ENCODE data around the gene ZFYVE27. TPM values are rescaled to one million over a fixed set of nuclear protein-coding genes. Genes with fewer than 3 reads are reported as not detected.

Gene ZFYVE27
- polyA plus RNA-seq, 3 donors = 6.2 to 31.1 (median 9.7) TPM

DNA sequence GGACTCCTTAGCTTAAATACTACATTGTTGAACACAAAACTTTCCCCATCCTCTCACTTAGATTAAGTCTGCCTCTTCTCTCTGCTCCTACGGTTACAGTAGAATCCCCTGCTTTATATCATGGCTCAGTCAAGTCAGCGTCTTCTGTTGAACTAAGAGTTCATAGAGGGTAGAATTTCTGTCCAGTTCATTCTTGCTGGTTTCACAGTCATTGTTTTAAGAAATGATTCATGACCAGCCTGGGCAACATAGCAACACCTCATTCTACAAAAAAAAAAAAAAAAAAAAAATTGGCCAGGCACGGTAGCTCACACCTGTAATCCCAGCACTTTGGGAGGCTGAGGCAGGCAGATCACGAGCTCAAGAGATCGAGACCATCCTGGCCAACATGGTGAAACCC is 3.7 kb upstream of the ZFYVE27 start:
- peaks cover 23% of the 10 kb centered on the region for H3K4me1 Mint-ChIP-seq
- peaks cover 2 to 4% of the 10 kb centered on the region in 2 donors for H3K36me3 Mint-ChIP-seq
- H3K27ac Mint-ChIP-seq = no peak overlapping the region
- Histone ChIP-seq H3K27me3 (ENCODE audit: control insufficient read depth in 2 of 2, insufficient read depth in 2 of 2, low read length in 2 of 2) (no peaks in the 10 kb centered on the region), H3K4me3 (replicated peaks in 1 of 3; ENCODE audit: low read depth in 2 of 3, low read length in 3 of 3) (no peak overlapping the region), H4K20me1 (ENCODE audit: insufficient read depth, low read length) (peaks cover 5% of the 10 kb centered on the region), H3K9me3 (replicated peaks in 1 of 2; ENCODE audit: control insufficient read depth in 1 of 2, insufficient read depth in 1 of 2, low read length in 2 of 2) (no peaks in the 10 kb centered on the region), H2AFZ (ENCODE audit: insufficient read depth, low read depth, low read length, poor library complexity, severe bottlenecking) (no peak overlapping the region), H3K4me1 (ENCODE audit: control insufficient read depth in 1 of 2, insufficient read depth in 2 of 2, low read length in 2 of 2) (peaks cover 20 to 24% of the 10 kb centered on the region in 2 donors), H3K36me3 (replicated peaks in 1 of 2; ENCODE audit: control insufficient read depth in 1 of 2, insufficient read depth in 2 of 2, low read length in 2 of 2) (no peaks in the 10 kb centered on the region), H3K27ac (ENCODE audit: low read depth in 1 of 2, low read length in 2 of 2) (no peak overlapping the region), H3K79me2 (ENCODE audit: insufficient read depth, low read length) (peaks cover 11% of the 10 kb centered on the region), H3K4me2 (replicated peaks; ENCODE audit: extremely low read depth, low read length, poor library complexity, severe bottlenecking) (no peak overlapping the region), H3K9ac (ENCODE audit: insufficient read depth, low read length, poor library complexity, severe bottlenecking) (no peak overlapping the region)
- no peak overlapping the region for H3K4me3 Mint-ChIP-seq
- DNase-seq = no peak
- TF ChIP-seq, protein P1, sequence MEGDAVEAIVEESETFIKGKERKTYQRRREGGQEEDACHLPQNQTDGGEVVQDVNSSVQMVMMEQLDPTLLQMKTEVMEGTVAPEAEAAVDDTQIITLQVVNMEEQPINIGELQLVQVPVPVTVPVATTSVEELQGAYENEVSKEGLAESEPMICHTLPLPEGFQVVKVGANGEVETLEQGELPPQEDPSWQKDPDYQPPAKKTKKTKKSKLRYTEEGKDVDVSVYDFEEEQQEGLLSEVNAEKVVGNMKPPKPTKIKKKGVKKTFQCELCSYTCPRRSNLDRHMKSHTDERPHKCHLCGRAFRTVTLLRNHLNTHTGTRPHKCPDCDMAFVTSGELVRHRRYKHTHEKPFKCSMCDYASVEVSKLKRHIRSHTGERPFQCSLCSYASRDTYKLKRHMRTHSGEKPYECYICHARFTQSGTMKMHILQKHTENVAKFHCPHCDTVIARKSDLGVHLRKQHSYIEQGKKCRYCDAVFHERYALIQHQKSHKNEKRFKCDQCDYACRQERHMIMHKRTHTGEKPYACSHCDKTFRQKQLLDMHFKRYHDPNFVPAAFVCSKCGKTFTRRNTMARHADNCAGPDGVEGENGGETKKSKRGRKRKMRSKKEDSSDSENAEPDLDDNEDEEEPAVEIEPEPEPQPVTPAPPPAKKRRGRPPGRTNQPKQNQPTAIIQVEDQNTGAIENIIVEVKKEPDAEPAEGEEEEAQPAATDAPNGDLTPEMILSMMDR (IDR thresholded peaks at IDR 0.05) = no peak
- peaks cover 0 to 3% (median 0%) of the 10 kb centered on the region in 7 donors for H3K9me3 Mint-ChIP-seq
- no CpG with 5 or more reads among the region's 5 CpGs for WGBS (ENCODE audit: insufficient coverage)
- intact Hi-C loops (cut with micrococcal nuclease) = loop anchor here (5.0 to 10.0 kb wide), 2 partner anchors 56 to 158 kb away; partner anchors contain the start of gene ANKRD2 (in 1 of the 2)
- H3K27me3 Mint-ChIP-seq (ENCODE audit: low read depth in 3 of 3) = peaks cover 0 to 3% (median 2%) of the 10 kb centered on the region in 3 donors

GRCh38 chr10:97734021-97734420 is 2.9 kb upstream of the ZFYVE27 start:
- peaks cover 26% of the 10 kb centered on the region for H3K4me1 Mint-ChIP-seq
- Histone ChIP-seq H3K4me1 (ENCODE audit: control insufficient read depth in 1 of 2, insufficient read depth in 2 of 2, low read length in 2 of 2) (peaks cover 20 to 23% of the 10 kb centered on the region in 2 donors), H3K9ac (ENCODE audit: insufficient read depth, low read length, poor library complexity, severe bottlenecking) (no peak overlapping the region), H2AFZ (ENCODE audit: insufficient read depth, low read depth, low read length, poor library complexity, severe bottlenecking) (no peak overlapping the region), H3K27me3 (ENCODE audit: control insufficient read depth in 2 of 2, insufficient read depth in 2 of 2, low read length in 2 of 2) (no peaks in the 10 kb centered on the region), H3K27ac (ENCODE audit: low read depth in 1 of 2, low read length in 2 of 2) (no peak overlapping the region), H4K20me1 (ENCODE audit: insufficient read depth, low read length) (peaks cover 7% of the 10 kb centered on the region), H3K4me3 (replicated peaks in 1 of 3; ENCODE audit: low read depth in 2 of 3, low read length in 3 of 3) (no peak overlapping the region), H3K36me3 (replicated peaks in 1 of 2; ENCODE audit: control insufficient read depth in 1 of 2, insufficient read depth in 2 of 2, low read length in 2 of 2) (peaks cover 0 to 4% of the 10 kb centered on the region in 2 donors), H3K9me3 (replicated peaks in 1 of 2; ENCODE audit: control insufficient read depth in 1 of 2, insufficient read depth in 1 of 2, low read length in 2 of 2) (no peaks in the 10 kb centered on the region), H3K79me2 (ENCODE audit: insufficient read depth, low read length) (peaks cover 19% of the 10 kb centered on the region), H3K4me2 (replicated peaks; ENCODE audit: extremely low read depth, low read length, poor library complexity, severe bottlenecking) (no peak overlapping the region)
- peaks cover 3 to 7% of the 10 kb centered on the region in 2 donors for H3K36me3 Mint-ChIP-seq
- intact Hi-C loops (cut with micrococcal nuclease) = loop anchor here (5.0 to 10.0 kb wide), 2 partner anchors 57 to 159 kb away; partner anchors contain the start of gene ANKRD2 (in 1 of the 2)
- peak overlapping the region in 1 of 7 donors; percentile 34 for H3K27ac Mint-ChIP-seq
- 90% methylated on average over 4 of the region's 6 CpGs for WGBS (ENCODE audit: insufficient coverage)
- TF ChIP-seq, protein P1 (IDR thresholded peaks at IDR 0.05) = no peak
- no peak overlapping the region for H3K4me3 Mint-ChIP-seq
- H3K9me3 Mint-ChIP-seq = no peaks in the 10 kb centered on the region
- H3K27me3 Mint-ChIP-seq (ENCODE audit: low read depth in 3 of 3) = peaks cover 0 to 3% (median 2%) of the 10 kb centered on the region in 3 donors
- DNase-seq = no peak
